ENCODE data around the gene TAF8.

DNA sequence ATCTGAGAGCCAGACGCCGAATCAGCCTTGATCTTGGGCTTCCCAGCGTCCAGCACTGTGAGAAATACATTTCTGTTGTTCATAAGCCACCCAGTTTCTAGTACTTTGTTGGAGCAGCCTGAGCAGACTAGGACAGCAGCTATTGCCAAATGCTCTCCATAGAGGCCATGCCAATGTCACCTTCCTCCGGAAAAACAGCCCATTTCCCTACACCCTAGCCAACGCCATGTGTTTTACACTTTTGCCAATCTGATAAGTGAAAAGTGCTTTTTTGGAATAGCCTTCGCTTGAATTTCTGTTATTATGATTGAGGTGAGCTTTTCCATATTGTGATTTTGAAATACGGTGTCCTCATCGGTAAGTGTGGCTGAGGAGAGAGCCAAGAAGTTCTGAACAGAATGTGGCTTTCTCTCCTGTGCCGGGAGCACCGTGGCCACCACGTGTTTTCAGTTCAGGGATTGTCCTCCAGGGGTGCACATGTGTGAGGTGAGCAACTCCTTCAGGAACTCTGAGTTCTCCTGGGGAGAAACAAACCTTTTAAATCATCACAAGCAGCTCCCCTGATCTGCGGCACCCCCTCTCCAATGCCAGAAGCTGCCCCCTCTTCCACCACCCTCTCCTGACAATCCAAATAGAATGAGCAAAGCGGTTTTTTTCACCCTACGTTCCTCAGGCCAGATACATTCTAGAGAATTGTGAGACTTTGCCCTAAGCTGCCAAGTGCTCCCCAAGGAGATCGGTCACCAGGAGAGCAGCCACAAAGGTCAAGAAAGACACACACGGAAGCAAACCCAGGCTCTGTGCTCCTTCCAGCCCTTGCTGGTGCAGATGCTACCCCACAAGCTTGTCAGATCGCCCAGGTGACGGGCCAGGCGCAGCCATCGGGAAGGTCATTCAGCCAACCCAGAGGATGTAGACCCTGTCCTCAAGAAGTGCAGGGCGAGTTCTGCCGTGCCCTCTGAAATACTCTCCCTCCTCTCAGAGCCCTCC, 36.0 kb downstream of the TAF8 start:
- TF ChIP-seq TAF1 (IDR thresholded peaks at IDR 0.05; ENCODE audit: low read depth) (no peak), ZBTB7A (IDR thresholded peaks at IDR 0.05; ENCODE audit: low read depth) (no peak), TEAD4 (IDR thresholded peaks at IDR 0.05) (no peak), CEBPB (IDR thresholded peaks at IDR 0.05) (no peak), FOXM1 (IDR thresholded peaks at IDR 0.05; ENCODE audit: borderline replicate concordance, low read depth) (no peak), RAD21 (IDR thresholded peaks at IDR 0.05; ENCODE audit: low read depth) (no peak), CREB1 (IDR thresholded peaks at IDR 0.05; ENCODE audit: low read depth) (no peak), EP300 (IDR thresholded peaks at IDR 0.05; ENCODE audit: borderline replicate concordance) (no peak), EGR1 (IDR thresholded peaks at IDR 0.05) (no peak)
- TF ChIP-seq, protein P1, sequence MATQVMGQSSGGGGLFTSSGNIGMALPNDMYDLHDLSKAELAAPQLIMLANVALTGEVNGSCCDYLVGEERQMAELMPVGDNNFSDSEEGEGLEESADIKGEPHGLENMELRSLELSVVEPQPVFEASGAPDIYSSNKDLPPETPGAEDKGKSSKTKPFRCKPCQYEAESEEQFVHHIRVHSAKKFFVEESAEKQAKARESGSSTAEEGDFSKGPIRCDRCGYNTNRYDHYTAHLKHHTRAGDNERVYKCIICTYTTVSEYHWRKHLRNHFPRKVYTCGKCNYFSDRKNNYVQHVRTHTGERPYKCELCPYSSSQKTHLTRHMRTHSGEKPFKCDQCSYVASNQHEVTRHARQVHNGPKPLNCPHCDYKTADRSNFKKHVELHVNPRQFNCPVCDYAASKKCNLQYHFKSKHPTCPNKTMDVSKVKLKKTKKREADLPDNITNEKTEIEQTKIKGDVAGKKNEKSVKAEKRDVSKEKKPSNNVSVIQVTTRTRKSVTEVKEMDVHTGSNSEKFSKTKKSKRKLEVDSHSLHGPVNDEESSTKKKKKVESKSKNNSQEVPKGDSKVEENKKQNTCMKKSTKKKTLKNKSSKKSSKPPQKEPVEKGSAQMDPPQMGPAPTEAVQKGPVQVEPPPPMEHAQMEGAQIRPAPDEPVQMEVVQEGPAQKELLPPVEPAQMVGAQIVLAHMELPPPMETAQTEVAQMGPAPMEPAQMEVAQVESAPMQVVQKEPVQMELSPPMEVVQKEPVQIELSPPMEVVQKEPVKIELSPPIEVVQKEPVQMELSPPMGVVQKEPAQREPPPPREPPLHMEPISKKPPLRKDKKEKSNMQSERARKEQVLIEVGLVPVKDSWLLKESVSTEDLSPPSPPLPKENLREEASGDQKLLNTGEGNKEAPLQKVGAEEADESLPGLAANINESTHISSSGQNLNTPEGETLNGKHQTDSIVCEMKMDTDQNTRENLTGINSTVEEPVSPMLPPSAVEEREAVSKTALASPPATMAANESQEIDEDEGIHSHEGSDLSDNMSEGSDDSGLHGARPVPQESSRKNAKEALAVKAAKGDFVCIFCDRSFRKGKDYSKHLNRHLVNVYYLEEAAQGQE (IDR thresholded peaks at IDR 0.05; ENCODE audit: low read depth): no peak
- TF ChIP-seq, protein P2, sequence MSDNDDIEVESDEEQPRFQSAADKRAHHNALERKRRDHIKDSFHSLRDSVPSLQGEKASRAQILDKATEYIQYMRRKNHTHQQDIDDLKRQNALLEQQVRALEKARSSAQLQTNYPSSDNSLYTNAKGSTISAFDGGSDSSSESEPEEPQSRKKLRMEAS (IDR thresholded peaks at IDR 0.05): no peak
